HG03135 (cell line): ENCODE results near the gene LPCAT1.

Experiments used
- ATAC-seq: cut with Tn5 transposase; IDR thresholded peaks from one replicate; pipeline ENCODE4 v1.9.1; 2021; ENCODE audit warnings: mild to moderate bottlenecking, moderate library complexity; ENCODE audit not compliant: unreplicated experiment

LPCAT1 gene

GRCh38 chr5:1555011-1555807, 31.4 kb upstream of the LPCAT1 start:
- ATAC-seq, result no peak

GRCh38 chr5:1554410-1554967, 30.7 kb upstream of the LPCAT1 start:
- ATAC-seq, result no peak

GRCh38 chr5:1553539-1554409, 30.0 kb upstream of the LPCAT1 start:
- no peak for ATAC-seq

DNA sequence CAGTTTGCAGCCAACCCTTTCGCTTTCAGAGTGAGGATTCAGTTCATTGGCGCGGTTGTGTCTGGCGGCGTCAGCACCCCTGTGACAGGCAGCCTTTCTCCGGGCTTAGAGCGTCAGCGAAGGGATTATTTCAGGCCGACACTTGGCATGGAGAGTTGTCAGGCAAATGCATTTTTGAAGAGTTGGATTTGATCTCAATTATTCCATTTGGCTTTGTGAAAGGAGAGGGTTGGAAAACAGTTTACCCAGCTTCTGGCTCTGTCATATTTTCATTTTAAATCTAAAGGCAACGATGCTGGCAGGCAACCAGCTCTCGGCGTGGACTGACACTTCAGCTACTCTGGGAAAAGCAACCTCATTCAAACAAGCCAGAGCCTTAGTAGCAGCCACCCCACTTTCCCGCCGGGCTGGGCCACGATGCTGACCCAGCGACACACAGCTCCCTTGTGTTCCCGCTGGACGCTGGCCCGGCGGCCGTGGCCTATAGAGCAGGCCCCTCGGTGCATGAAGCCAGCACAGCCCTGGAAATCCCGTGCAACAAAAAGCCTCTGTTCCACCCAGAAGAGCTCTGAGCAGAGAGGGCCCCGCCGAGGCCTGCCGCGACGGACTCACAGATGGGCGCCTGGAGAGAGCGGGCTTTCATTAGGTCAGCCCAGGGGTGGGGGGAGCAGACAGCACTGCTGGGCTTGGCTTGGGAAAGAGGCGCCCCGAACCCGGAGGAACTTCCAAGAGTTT, 28.9 kb upstream of the LPCAT1 start:
- ATAC-seq, result no peak

DNA sequence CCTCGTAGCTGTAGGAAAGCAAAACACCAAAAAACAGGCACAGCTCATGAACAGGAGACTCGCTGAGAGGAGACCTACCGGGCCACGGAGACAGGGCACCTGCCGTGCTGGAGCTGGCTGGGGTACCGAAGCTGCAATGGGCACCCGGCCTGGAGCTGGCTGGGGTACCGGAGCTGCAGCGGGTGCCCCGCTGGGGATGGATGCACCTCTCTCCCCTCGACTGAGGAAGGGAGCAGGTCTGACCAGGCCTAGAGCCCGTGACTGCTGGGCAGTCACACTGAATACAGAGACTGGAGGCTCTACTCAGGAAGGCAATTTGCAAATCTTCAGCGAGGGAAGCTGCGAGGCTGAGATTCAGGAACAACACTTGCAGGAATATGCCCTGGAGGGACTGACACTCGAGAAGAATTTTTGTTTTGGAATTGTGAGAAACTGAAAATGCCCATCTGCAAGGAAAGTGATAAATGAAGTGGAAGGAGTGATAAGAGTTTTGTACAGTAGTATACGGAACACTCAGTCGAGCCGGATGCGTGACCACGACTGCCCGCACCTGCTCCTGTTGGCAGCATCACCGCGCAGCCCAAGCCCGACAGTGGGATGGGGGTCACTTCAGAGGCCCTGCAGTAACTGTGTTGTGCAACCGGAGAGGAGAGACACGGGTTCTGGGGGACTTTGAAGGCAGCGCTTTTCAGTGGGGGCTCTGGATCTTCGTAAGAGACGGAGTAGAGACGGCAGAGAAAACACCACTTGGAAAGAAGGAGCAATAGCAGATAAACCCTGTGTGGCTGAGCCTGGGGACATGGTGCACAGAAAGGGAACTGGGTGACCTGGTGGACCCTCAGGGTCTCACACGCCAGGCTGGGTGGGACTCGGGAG, 27.9 kb upstream of the LPCAT1 start:
- ATAC-seq, result no peak

DNA sequence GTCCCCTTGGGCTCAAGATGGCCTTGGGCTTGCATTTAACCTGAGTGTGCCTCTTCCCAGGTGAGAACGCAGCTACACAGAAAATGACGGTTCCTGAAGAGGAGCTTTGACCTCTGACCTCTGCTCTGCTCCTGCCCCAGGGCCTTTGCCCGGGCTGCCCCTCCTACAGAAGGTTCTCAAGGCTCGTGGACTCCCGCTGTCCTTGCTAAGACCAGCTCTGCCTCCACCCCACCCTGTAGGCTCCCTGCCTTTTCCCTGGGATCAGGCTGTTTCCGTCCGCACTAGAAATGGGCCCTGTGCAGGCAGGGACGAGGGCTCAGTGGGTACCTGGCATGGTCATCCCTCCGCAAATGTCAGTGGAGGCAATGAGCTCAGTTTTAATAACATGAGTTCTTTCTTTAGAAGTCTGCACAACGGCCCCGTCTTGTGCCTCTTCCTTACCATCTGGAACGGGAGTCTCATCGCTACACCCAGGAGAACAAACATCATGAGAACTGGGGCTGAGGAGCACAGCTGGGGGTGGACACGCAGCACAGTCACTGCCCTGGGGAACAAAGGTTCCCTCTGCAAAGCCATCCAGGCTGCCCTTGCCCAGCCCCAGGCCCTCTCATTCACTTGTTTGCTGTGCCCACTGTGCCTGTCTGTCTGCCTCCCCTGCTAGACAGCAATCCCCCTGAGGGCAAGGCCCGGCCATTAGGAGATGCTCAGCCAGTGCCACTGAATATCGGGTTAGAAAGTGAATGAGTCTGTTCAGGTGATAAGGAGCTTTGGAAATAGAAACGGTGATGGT, 26.7 kb upstream of the LPCAT1 start:
- no peak for ATAC-seq

DNA sequence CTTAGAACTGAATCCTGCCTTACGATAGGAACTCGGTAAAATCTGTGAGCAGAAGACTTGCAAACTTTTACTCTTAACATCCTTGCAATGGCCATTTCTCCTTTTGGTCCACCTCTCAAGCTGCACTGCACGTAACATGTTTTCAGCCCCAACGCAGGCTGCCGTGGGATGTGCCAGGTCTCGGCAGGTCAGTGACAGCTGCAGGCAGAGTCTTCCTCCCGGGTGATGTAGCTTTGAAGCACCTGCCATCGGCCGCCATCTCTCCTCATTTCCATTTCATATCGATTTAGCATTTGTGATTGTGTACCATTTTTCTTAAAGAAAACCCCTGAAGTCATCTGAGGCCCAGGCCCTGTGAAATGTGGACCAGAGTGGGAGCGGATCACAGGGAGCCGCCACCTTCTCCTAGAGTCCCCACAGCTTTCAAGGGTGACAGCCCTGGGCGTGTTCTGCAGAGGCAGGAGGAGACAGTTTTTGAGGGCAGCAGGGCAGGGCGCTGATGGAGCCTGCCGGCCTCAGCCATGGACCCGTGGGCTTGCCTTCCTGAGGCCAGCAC, 25.8 kb upstream of the LPCAT1 start:
- no peak for ATAC-seq

DNA sequence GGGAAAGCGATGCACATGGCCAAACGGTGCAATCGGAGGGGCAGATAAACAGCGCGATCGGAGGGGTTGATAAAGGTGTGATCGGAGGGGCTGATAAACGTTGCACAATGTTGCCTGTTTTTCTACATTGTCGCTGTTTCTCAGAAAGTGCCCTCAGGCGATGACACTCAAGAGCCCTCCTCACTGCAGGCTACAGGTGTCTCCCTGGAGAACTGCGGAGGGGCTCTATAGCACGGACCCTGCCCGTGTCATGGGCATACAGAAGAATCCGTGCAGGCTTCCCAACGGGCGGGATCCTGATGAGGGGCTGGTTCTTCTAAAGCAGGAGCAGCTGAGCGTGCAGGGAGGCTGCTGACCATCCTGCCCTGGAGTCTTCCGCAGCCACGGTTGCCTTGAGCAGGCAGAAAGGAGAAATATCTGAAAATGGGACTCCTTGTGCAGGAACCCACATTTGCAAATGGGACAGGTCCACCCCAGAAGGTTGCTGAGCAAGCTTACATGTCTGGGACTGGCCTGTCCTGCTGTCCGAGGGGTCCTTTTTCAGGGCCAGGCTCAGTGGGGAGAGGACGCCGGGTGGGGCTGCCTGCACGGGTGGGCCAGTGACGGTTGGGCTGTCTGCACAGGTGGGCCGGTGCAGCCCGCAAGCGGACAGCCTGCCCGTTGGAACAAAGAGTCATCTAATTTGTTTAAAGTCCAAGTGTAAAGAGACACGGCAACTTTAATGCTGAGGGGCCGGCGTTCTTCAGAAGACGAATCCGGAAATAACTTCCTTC, 25.1 kb upstream of the LPCAT1 start:
- no peak for ATAC-seq

GRCh38 chr5:1547655-1548054, 23.9 kb upstream of the LPCAT1 start:
- no peak for ATAC-seq

GRCh38 chr5:1547236-1547635, 23.5 kb upstream of the LPCAT1 start:
- no peak for ATAC-seq

GRCh38 chr5:1546556-1546955, 22.8 kb upstream of the LPCAT1 start:
- ATAC-seq, result no peak

DNA sequence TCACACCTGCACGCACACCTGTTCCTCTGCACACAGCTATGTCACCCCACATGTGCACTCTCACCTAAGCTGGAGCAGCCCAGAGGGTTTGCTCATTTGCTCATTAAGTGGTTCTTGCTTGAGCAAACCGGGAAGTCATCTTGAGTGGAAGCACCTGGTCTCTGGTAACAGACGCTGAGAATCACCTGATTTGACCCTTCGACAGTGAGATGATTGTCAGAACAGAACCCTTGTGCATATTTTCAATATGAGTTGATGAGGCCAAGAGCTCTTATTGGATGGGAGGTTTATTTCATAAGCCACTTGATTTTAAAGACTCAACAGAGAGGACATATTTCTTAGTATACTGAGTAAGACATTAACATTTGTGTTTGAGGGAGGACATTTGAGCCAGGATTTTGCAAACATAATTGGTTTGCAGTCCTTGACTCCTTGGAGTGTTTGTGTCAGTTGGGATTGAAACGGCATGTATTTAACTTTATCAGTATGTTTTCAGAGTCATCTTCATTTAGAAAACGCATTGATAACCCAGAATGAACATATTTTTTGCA, 22.1 kb upstream of the LPCAT1 start:
- ATAC-seq, result no peak

DNA sequence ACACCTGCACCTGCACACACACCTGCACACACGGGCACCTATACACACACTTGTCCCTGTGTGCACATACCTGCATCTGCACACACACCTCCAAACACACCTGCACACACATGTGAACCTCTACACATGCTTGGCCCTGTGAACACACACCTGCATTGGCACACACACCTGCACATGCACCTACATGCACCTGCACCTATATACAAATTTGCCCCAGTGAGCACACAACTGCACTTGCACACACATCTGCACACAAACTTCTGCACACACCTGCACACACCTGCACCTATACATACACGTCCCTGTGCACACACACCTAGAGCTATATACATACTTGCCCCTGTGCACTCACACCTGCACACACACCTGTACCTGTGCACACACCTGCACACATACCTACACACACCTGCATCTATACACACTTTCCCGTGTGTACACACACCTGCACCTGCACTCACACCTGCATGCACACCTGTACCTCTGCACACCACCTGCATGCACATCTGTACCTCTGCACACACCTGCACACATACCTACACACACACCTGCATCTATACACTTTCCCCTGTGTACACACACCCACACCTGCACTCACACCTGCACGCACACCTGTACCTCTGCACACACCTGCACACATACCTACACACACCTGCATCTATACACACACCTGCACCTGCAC, 21.5 kb upstream of the LPCAT1 start:
- ATAC-seq, result no peak

DNA sequence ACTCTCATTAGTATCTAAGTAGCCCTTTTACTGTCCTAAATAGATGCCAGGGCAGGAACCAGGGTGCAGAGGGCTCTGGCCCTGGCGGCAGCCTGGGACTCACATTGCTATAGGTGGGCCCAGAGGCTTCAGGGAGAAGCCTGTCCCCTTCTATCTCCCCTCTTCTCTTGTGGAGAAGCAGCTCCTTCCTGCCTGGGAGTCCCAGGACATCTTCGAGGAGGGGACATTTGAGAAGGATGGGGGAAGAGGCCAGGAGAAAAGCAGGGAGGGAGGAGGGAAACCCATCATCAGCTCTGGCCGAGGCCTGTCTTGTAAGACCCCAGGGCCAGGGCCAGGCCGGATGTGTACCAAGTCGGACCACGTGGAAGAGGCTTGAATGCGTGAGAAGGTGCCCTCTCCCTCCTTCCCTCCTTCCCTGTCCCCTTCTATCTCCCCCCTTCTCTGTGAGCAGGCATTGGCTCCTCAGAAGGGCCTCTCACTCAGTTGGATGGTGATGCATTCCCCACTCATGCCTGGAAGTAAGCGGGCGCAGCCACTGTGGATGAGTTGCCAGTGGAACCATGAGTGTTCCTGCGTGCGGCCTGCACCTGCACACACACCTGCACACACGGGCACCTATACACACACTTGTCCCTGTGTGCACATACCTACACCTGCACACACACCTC, 20.7 kb upstream of the LPCAT1 start:
- no peak for ATAC-seq

GRCh38 chr5:1543398-1544293, 19.9 kb upstream of the LPCAT1 start:
- no peak for ATAC-seq

- ATAC-seq, result no peak
Observed at GRCh38 chr5:1542781-1543180, 19.0 kb upstream of the LPCAT1 start.
